Chondrocyte (in vitro differentiated cells): ENCODE measurements around the gene SIPA1L3. TPM values are rescaled to one million over a fixed set of nuclear protein-coding genes. Genes with fewer than 3 reads are reported as not detected.

Source experiments
- DNase-seq: peaks from one replicate; pipeline ENCODE4 v3.0.0; 2021; ENCODE audit warnings: mixed read lengths, low spot score
- H3K27ac Mint-ChIP-seq: one replicate; pipeline ENCODE4 v1.8.0; 2021; ENCODE audit warnings: mild to moderate bottlenecking, moderate library complexity, mixed read lengths; ENCODE audit not compliant: unreplicated experiment
- H3K27me3 Mint-ChIP-seq: 2 replicates; pipeline ENCODE4 v1.8.0; 2021; ENCODE audit warnings: low read depth, mixed read lengths
- H3K36me3 Mint-ChIP-seq: 2 replicates; pipeline ENCODE4 v1.8.0; 2021; ENCODE audit warnings: low read depth, mixed read lengths
- H3K4me1 Mint-ChIP-seq: 2 replicates; pipeline ENCODE4 v1.8.0; 2021; ENCODE audit warnings: low read depth, mild to moderate bottlenecking, mixed read lengths
- H3K4me3 Mint-ChIP-seq: one replicate; pipeline ENCODE4 v1.8.0; 2021; ENCODE audit warnings: mild to moderate bottlenecking, moderate library complexity, mixed read lengths; ENCODE audit not compliant: unreplicated experiment
- H3K9me3 Mint-ChIP-seq: 2 replicates; pipeline ENCODE4 v1.8.0; 2021; ENCODE audit warnings: low read depth, mixed read lengths
- CTCF ChIP-seq: fragments of 200-600 bp; sonication (generic); IDR thresholded peaks from 2 replicates; pipeline ENCODE4 v1.5.0; 2021; ENCODE audit warnings: antibody characterized with exemption, mild to moderate bottlenecking, moderate library complexity
- total RNA-seq: library from RNA; stranded (reverse); gene quantifications from 3 replicates; pipeline ENCODE4 v1.2.1, GENCODE V29; 2021

Gene SIPA1L3
- total RNA-seq, 1 donor from 2014 or later: 17.5 TPM

DNA sequence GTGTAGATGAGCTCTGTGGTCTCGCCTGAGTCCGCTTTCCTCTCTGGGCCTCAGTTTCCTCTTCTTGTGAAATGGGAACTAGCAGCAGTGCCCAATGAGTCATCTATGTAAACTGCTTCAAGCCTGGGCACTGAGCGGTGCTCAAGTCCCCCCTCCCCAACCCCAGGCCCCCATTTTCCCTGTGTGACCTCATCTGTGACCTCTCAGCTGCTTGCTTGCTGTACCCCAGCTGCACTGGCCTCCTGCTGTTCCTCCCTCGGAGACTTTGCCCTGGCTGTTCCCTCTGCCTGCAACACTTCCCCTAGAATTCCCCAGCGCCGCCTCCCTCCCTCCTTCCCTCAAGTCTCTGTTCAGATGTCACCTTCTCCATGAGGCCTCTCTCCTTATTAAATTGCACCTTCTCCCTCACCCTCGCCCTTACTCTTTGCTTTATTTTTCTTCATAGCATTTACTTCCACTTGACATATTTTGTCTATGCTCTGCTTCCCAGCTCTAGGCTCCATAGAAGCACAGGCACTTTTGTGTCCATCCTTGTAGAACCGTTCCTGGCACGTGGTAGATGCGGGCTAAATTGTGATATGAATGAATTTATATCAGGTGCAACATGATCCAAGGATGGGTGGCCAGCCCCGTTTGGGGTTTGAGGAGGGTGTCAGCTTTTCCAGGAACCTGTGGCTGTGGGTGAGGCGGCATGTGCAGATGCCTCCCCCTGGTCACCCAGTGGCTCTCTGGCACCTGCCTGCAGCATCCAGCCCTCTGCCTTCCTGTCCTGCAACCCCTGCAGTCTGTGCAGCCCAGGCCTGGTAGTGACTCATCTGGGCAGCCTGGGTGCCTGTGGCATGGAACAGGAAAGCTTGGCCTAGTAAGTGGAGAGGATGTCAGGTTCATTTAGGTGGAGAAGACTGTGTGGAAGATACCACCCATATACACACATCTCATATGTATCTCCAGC is 26.3 kb downstream of the SIPA1L3 start:
- H3K4me3 Mint-ChIP-seq: peak overlapping the region; percentile 50
- TF ChIP-seq CTCF: no peak
- H3K9me3 Mint-ChIP-seq: peaks cover 2% of the 10 kb centered on the region
- H3K27me3 Mint-ChIP-seq: no peaks in the 10 kb centered on the region
- no peak for DNase-seq
- peaks cover 41% of the 10 kb centered on the region for H3K4me1 Mint-ChIP-seq
- H3K27ac Mint-ChIP-seq: peak overlapping the region; percentile 88
- H3K36me3 Mint-ChIP-seq: no peaks in the 10 kb centered on the region

GRCh38 chr19:37933937-37934358 is 26.9 kb downstream of the SIPA1L3 start:
- Mint-ChIP-seq H3K4me1 (peaks cover 41% of the 10 kb centered on the region), H3K27me3 (no peaks in the 10 kb centered on the region), H3K27ac (peak overlapping the region; percentile 88), H3K36me3 (peaks cover 2% of the 10 kb centered on the region), H3K4me3 (no peak overlapping the region), H3K9me3 (peaks cover 2% of the 10 kb centered on the region)
- no peak for DNase-seq
- TF ChIP-seq CTCF: peak; percentile 7

DNA sequence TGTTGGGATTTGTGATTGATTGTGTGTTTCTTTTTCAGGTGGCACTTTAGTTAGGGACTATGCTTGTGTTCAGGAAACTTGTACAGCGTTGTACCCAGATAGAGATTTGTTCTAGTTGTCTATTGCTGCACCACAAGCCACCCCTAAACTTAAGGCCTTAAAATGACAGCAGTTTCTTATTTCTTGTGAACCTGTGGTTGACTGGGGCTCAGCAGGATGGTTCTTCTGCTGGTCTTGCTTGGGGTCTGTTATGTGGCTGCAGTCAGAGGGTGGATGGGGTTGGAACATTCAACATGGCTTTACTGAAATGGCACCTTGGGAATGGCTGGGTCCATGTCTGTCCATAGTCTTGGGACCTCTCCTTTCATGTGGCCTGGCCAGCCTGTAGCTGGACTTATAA is 28.3 kb downstream of the SIPA1L3 start:
- TF ChIP-seq CTCF: no peak
- H3K27me3 Mint-ChIP-seq: no peaks in the 10 kb centered on the region
- no peak overlapping the region for H3K27ac Mint-ChIP-seq
- peaks cover 2% of the 10 kb centered on the region for H3K36me3 Mint-ChIP-seq
- no peak overlapping the region for H3K4me3 Mint-ChIP-seq
- no peak for DNase-seq
- peaks cover 40% of the 10 kb centered on the region for H3K4me1 Mint-ChIP-seq
- H3K9me3 Mint-ChIP-seq: peaks cover 2% of the 10 kb centered on the region

- Mint-ChIP-seq H3K36me3 (peaks cover 2% of the 10 kb centered on the region), H3K4me3 (no peak overlapping the region), H3K4me1 (peaks cover 34% of the 10 kb centered on the region), H3K9me3 (peaks cover 2% of the 10 kb centered on the region), H3K27ac (no peak overlapping the region), H3K27me3 (no peaks in the 10 kb centered on the region)
- no peak for TF ChIP-seq CTCF
- DNase-seq: peak; percentile 14
These were observed 29.2 kb downstream of the SIPA1L3 start for GRCh38 chr19:37936166-37936565.

DNA sequence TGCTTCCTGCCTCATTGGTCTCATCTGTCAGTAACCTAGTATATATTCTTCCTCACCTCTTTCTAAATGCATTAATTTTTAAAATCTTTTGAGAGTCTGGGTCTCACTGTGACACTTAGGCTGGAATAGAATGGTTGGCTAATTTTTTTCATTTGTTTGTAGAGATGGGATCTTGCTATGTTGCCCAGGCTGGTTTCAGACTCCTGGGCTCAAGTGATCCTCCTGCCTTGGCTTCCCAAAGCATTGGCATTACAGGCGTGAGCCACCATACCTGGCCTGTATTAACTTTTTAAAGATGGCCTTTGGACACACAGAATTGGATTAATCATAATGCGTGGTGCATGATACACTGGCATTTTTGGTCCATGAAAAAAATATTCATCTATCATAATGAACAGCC is 29.9 kb downstream of the SIPA1L3 start:
- no peak for DNase-seq
- TF ChIP-seq CTCF: no peak
- H3K4me3 Mint-ChIP-seq: no peak overlapping the region
- no peaks in the 10 kb centered on the region for H3K27me3 Mint-ChIP-seq
- H3K4me1 Mint-ChIP-seq: peaks cover 29% of the 10 kb centered on the region
- H3K27ac Mint-ChIP-seq: no peak overlapping the region
- H3K9me3 Mint-ChIP-seq: peaks cover 2% of the 10 kb centered on the region
- H3K36me3 Mint-ChIP-seq: peaks cover 2% of the 10 kb centered on the region
